Activated CD4-positive, alpha-beta T cell treated with anti-CD3 and anti-CD28 coated beads, Interleukin-2, amount 10 ng/mL, durations not matched to agents 24 days and 14 days (primary cell): ENCODE measurements around the gene RAB26. TPM values are rescaled to one million over a fixed set of nuclear protein-coding genes. Genes with fewer than 3 reads are reported as not detected.
"Not testable (repeated sequence)": the region's sequence is repeated elsewhere in the genome, so short reads cannot be mapped to it uniquely, and the experiment has no call there.

Source experiments
- DNase-seq: peaks from one replicate; pipeline ENCODE4 v3.0.0; 2022
- H3K27ac Mint-ChIP-seq: one replicate; pipeline ENCODE4 v1.8.0; 2022; ENCODE audit warnings: mild to moderate bottlenecking, mixed read lengths
- H3K27me3 Mint-ChIP-seq: one replicate; pipeline ENCODE4 v1.8.0; 2022; ENCODE audit warnings: mixed read lengths
- H3K36me3 Mint-ChIP-seq: one replicate; pipeline ENCODE4 v1.8.0; 2022; ENCODE audit warnings: low read depth, mild to moderate bottlenecking, mixed read lengths
- H3K4me1 Mint-ChIP-seq: one replicate; pipeline ENCODE4 v1.8.0; 2021; ENCODE audit warnings: mixed read lengths
- H3K4me3 Mint-ChIP-seq: one replicate; pipeline ENCODE4 v1.8.0; 2022; ENCODE audit warnings: mild to moderate bottlenecking, moderate library complexity, mixed read lengths
- H3K9me3 Mint-ChIP-seq: one replicate; pipeline ENCODE4 v1.8.0; 2021; ENCODE audit warnings: mixed read lengths
- intact Hi-C: fragments of 100-400 bp; cut with micrococcal nuclease; formaldehyde crosslinking; loops from one replicate; pipeline ENCODE4 v1.15.1; 2023
- total RNA-seq: library from RNA; stranded (reverse); gene quantifications from 2 replicates; pipeline ENCODE4 v1.2.3, GENCODE V29; 2022

The RAB26 gene
- total RNA-seq, 1 donor from 2014 or later: 1.0 TPM

- intact Hi-C loops: not testable (repeated sequence)
Measured at GRCh38 chr16:2203119-2203688, 54.8 kb downstream of the RAB26 start.

More at GRCh38 chr16:2203119-2203688, 54.8 kb downstream of the RAB26 start:
- not testable (repeated sequence) for DNase-seq, H3K9me3 Mint-ChIP-seq
- peaks cover 15% of the 10 kb centered on the region for H3K4me1 Mint-ChIP-seq
- peak overlapping the region; percentile 26 for H3K27ac Mint-ChIP-seq
- peak overlapping the region; percentile 90 for H3K4me3 Mint-ChIP-seq
- peaks cover 18% of the 10 kb centered on the region for H3K27me3 Mint-ChIP-seq
- H3K36me3 Mint-ChIP-seq: peaks cover 13% of the 10 kb centered on the region

Other genes starting within 250 kb of the RAB26 start
- gene HS3ST6, start 230.2 kb upstream of the RAB26 start, total RNA-seq: not detected in 2 replicates
- gene MSRB1, start 205.4 kb upstream of the RAB26 start, total RNA-seq: 22.8 and 23.0 TPM in 2 replicates
- gene RPL3L, start 193.9 kb upstream of the RAB26 start, total RNA-seq: 1.0 TPM in 1 of 2 replicates, not detected in the other
- gene NDUFB10, start 189.1 kb upstream of the RAB26 start, total RNA-seq: 136 and 141 TPM in 2 replicates
- 3,359 and 3,401 TPM in 2 replicates for gene RPS2, start 183.8 kb upstream of the RAB26 start, total RNA-seq
- 0.57 TPM in 1 of 2 replicates, not detected in the other for gene RNF151, start 181.8 kb upstream of the RAB26 start, total RNA-seq
- 81.4 and 87.5 TPM in 2 replicates for gene TBL3, start 176.6 kb upstream of the RAB26 start, total RNA-seq
- gene NOXO1, start 167.2 kb upstream of the RAB26 start, total RNA-seq: 0.56 TPM in 1 of 2 replicates, not detected in the other
- 41.6 and 42.8 TPM in 2 replicates for gene GFER, start 164.4 kb upstream of the RAB26 start, total RNA-seq
- 18.1 and 20.2 TPM in 2 replicates for gene SYNGR3, start 158.7 kb upstream of the RAB26 start, total RNA-seq
- gene ZNF598, start 138.8 kb upstream of the RAB26 start, total RNA-seq: 93.9 and 99.0 TPM in 2 replicates
- 6.9 and 7.0 TPM in 2 replicates for gene NPW, start 128.8 kb upstream of the RAB26 start, total RNA-seq
- 1.3 and 1.8 TPM in 2 replicates for gene NHERF2, start 121.7 kb upstream of the RAB26 start, total RNA-seq
- 50.3 and 57.7 TPM in 2 replicates for gene NTHL1, start 100.8 kb upstream of the RAB26 start, total RNA-seq
- 98.8 and 99.8 TPM in 2 replicates for gene TSC2, start 100.6 kb upstream of the RAB26 start, total RNA-seq
- gene PKD1, start 12.7 kb upstream of the RAB26 start, total RNA-seq: 91.4 and 93.3 TPM in 2 replicates
- gene TRAF7, start 7.2 kb downstream of the RAB26 start, total RNA-seq: 68.7 and 80.3 TPM in 2 replicates
- 2.2 and 2.3 TPM in 2 replicates for gene CASKIN1, start 48.0 kb downstream of the RAB26 start, total RNA-seq
- 65.2 and 70.3 TPM in 2 replicates for gene MLST8, start 56.8 kb downstream of the RAB26 start, total RNA-seq
- 22.2 and 23.1 TPM in 2 replicates for gene BRICD5, start 62.2 kb downstream of the RAB26 start, total RNA-seq
- 38.7 and 38.9 TPM in 2 replicates for gene PGP, start 66.2 kb downstream of the RAB26 start, total RNA-seq
- 33.4 and 34.7 TPM in 2 replicates for gene E4F1, start 75.0 kb downstream of the RAB26 start, total RNA-seq
- 1.7 and 2.1 TPM in 2 replicates for gene DNASE1L2, start 87.8 kb downstream of the RAB26 start, total RNA-seq
- 34.1 and 38.7 TPM in 2 replicates for gene ECI1, start 103.0 kb downstream of the RAB26 start, total RNA-seq
- gene RNPS1, start 119.5 kb downstream of the RAB26 start, total RNA-seq: 399 and 416 TPM in 2 replicates
- gene ABCA3, start 192.1 kb downstream of the RAB26 start, total RNA-seq: 8.3 and 9.2 TPM in 2 replicates